HL-60/S4 (cell line): ENCODE measurements around the gene CSPG4.

Source experiments
- in situ Hi-C: fragments of 300-500 bp; cut with MboI; formaldehyde crosslinking; loops from 2 replicates; pipeline ENCODE4 v1.14.3; 2022; ENCODE audit warnings: low sequenced_read_pairs

Gene CSPG4

GRCh38 chr15:75636026-75636425 lies 76.6 kb downstream of the CSPG4 start:
- in situ Hi-C loops, result loop anchor here (25.0 kb wide), 1 partner anchor 624 kb away; the partner anchor contains the start of gene PPCDC

GRCh38 chr15:75633922-75634321 lies 78.7 kb downstream of the CSPG4 start:
- in situ Hi-C loops, result loop anchor here (25.0 kb wide), 1 partner anchor 622 kb away; the partner anchor contains the start of gene PPCDC

- in situ Hi-C loops, result loop anchor here (25.0 kb wide), 1 partner anchor 620 kb away; the partner anchor contains the start of gene PPCDC
These were observed 80.7 kb downstream of the CSPG4 start for GRCh38 chr15:75631935-75632334.

GRCh38 chr15:75625542-75626347 lies 86.9 kb downstream of the CSPG4 start, which contains the start of gene SNUPN:
Gene SNUPN, minus strand, starts transcription at chr15:75625725. Its CDS starts 4,674 bp downstream, at chr15:75621051.
- in situ Hi-C loops, result loop anchor here (25.0 kb wide), 1 partner anchor 613 kb away; the partner anchor contains the start of gene PPCDC
